ENCODE results near the gene NEK11.

DNA sequence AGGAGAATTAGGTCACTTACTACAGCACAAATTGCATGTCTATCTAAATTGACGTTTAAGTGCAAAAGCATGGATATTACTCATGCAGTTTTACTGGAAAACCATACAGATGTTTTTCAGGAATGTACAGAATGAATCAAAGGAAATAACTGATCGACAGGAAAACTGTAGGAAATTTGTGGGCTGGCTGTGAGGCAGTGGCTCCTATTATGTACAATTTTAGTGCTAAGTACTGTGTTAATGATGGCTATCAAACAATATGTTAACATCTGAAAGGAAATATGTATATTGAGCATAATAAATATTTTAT is 361.8 kb downstream of the NEK11 start:
- TF ChIP-seq CTCF (IDR thresholded peaks at IDR 0.05; ENCODE audit: poor library complexity) (no peak), EZH2 (IDR thresholded peaks at IDR 0.05; ENCODE audit: borderline replicate concordance) (no peak), EZH2phosphoT487 (IDR thresholded peaks at IDR 0.05; ENCODE audit: low read depth, severe bottlenecking, unreplicated experiment) (no peak)
